GM12878 (cell line): ENCODE results near the gene HIVEP2. TPM values are rescaled to one million over a fixed set of nuclear protein-coding genes. Genes with fewer than 3 reads are reported as not detected.

ENCODE experiments used
- ATAC-seq: fragments of 200-7000 bp; cut with Tn5 transposase; 3 replicates; pipeline ENCODE4 v1.9.1; 2020; ENCODE audit warnings: mild to moderate bottlenecking, moderate library complexity
- BruUV-seq: library from RNA; stranded (reverse); fragments of 400-500 nt; replicated peaks from 2 replicates; lab custom pipeline; 2021; lab: Mats Ljungman, UMichigan
- CTCF ChIA-PET: fragments of 300-600 bp; sonication (Branson Sonifier 250); formaldehyde crosslinking; extraction: SDS; loops from one replicate; lab custom pipeline; 2021; ENCODE audit warnings: inconsistent platforms; lab: Yijun Ruan, JAX
- POLR2A ChIA-PET: fragments of 350-600 bp; formaldehyde crosslinking; extraction: SDS; loops from one replicate; lab custom pipeline; 2021; ENCODE audit warnings: inconsistent platforms; lab: Charles Lee
- RAD21 ChIA-PET: fragments of 300-600 bp; sonication (Branson Sonifier 250); formaldehyde crosslinking; loops from one replicate; lab custom pipeline; 2023; ENCODE audit warnings: antibody characterized with exemption; ENCODE audit not compliant: unreplicated experiment; lab: Charles Lee
- SMC1A ChIA-PET: fragments of 300-600 bp; sonication (Branson Sonifier 250); formaldehyde crosslinking; loops from one replicate; lab custom pipeline; 2023; ENCODE audit not compliant: unreplicated experiment, uncharacterized antibody; lab: Charles Lee
- DNase-seq: peaks from one replicate; pipeline ENCODE4 v3.0.0-alpha.2; 2011; ENCODE audit warnings: low read depth, low spot score
- FAIRE-seq: peaks from 3 replicates; lab custom pipeline; 2011; peaks lifted over from hg19 to GRCh38; lab: Jason Lieb, UNC
- H2AFZ ChIP-seq: 2 replicates; pipeline ENCODE4 v1.6.0; 2011; ENCODE audit warnings: low read depth, low read length, control low read depth; ENCODE audit not compliant: control insufficient read depth
- H3K27ac ChIP-seq: 2 replicates; pipeline ENCODE4 v1.5.1; 2011; ENCODE audit warnings: control low read depth; ENCODE audit not compliant: control insufficient read depth, insufficient read depth
- H3K27me3 ChIP-seq, 2 experiments: replicated peaks in 1 of 2; 2 replicates each; pipeline versions ENCODE4 v1.6.0 to v1.6.1; 2011; ENCODE audit warnings: low read length in 1 of 2; ENCODE audit not compliant: control insufficient read depth in 2 of 2, insufficient read depth in 2 of 2
- H3K36me3 ChIP-seq, 2 experiments: 2 replicates each; pipeline ENCODE4 v1.5.1; 2011; ENCODE audit warnings: low read length in 1 of 2; ENCODE audit not compliant: control insufficient read depth in 2 of 2, insufficient read depth in 2 of 2
- H3K4me1 ChIP-seq: 2 replicates; pipeline ENCODE4 v1.6.1; 2011; ENCODE audit warnings: mild to moderate bottlenecking, low read length, moderate library complexity, mixed read lengths; ENCODE audit not compliant: control insufficient read depth, insufficient read depth
- H3K4me2 ChIP-seq: 2 replicates; pipeline ENCODE4 v1.6.0; 2011; ENCODE audit warnings: control low read depth; ENCODE audit not compliant: control insufficient read depth, insufficient read depth
- H3K4me3 ChIP-seq: fragments of 200-600 bp; sonication (generic); 2 replicates; pipeline ENCODE4 v1.5.1; 2016
- H3K79me2 ChIP-seq: 2 replicates; pipeline ENCODE4 v1.6.0; 2011; ENCODE audit warnings: low read length; ENCODE audit not compliant: control insufficient read depth, insufficient read depth
- H3K9ac ChIP-seq: 2 replicates; pipeline ENCODE4 v1.8.0; 2011; ENCODE audit warnings: low read length, control low read depth, mixed read lengths; ENCODE audit not compliant: control insufficient read depth, insufficient read depth
- H3K9me3 ChIP-seq: replicated peaks from 3 replicates; pipeline ENCODE4 v1.5.1; 2011; ENCODE audit warnings: mild to moderate bottlenecking, low read length; ENCODE audit not compliant: control insufficient read depth, insufficient read depth
- H4K20me1 ChIP-seq: 2 replicates; pipeline ENCODE4 v1.6.0; 2011; ENCODE audit not compliant: control insufficient read depth, insufficient read depth
- BMI1 ChIP-seq: fragments of 450-650 bp; IDR thresholded peaks from 2 replicates; pipeline ENCODE4 v1.6.1; 2016; ENCODE audit warnings: mild to moderate bottlenecking, moderate library complexity, borderline replicate concordance
- ETV6 ChIP-seq, 2 experiments: fragments of 450-650 bp in 1 of 2; IDR thresholded peaks in 1 of 2; conservative IDR thresholded peaks in 1 of 2; 2 replicates each; pipeline ENCODE4 v1.6.1; 2014; ENCODE audit warnings: antibody characterized with exemption in 1 of 2, borderline replicate concordance in 1 of 2, low read depth in 1 of 2, mild to moderate bottlenecking in 1 of 2, moderate library complexity in 1 of 2
- EZH2 ChIP-seq: IDR thresholded peaks from 2 replicates; pipeline ENCODE4 v1.6.1; 2012; ENCODE audit warnings: low read depth, mild to moderate bottlenecking, control low read depth, inconsistent platforms, low read length, borderline replicate concordance; ENCODE audit not compliant: control insufficient read depth
- GATAD2B ChIP-seq: fragments of 450-650 bp; conservative IDR thresholded peaks from 2 replicates; pipeline ENCODE4 v1.6.1; 2017; ENCODE audit warnings: low read depth, mild to moderate bottlenecking, moderate library complexity
- IRF4 ChIP-seq: IDR thresholded peaks from 2 replicates; pipeline ENCODE4 v1.6.1; 2011; ENCODE audit warnings: low read depth, low read length
- MTA3 ChIP-seq: IDR thresholded peaks from 2 replicates; pipeline ENCODE4 v1.6.1; 2012; ENCODE audit warnings: low read length, inconsistent platforms, borderline replicate concordance
- MYB ChIP-seq: fragments of 150-350 bp; IDR thresholded peaks from 2 replicates; pipeline ENCODE4 v1.6.1; 2014; ENCODE audit warnings: mild to moderate bottlenecking, low read depth, low read length, borderline replicate concordance
- NBN ChIP-seq: fragments of 450-650 bp; IDR thresholded peaks from 2 replicates; pipeline ENCODE4 v1.6.1; 2016
- NR2C2 ChIP-seq: IDR thresholded peaks from 2 replicates; pipeline ENCODE4 v1.6.1; 2011; ENCODE audit warnings: borderline replicate concordance, low read depth; ENCODE audit not compliant: control insufficient read depth, insufficient read length
- RELA ChIP-seq: fragments of 450-650 bp; IDR thresholded peaks from 2 replicates; pipeline ENCODE4 v1.8.0; 2014; ENCODE audit warnings: borderline replicate concordance; ENCODE audit not compliant: partially characterized antibody
- STAT3 ChIP-seq: IDR thresholded peaks from 2 replicates; pipeline ENCODE4 v1.6.1; 2011; ENCODE audit warnings: low read depth, low read length, improper control_type of control experiment
- SUZ12 ChIP-seq: fragments of 200-600 bp; sonication (generic); IDR thresholded peaks from one replicate; pipeline ENCODE4 v1.6.1; 2018; ENCODE audit warnings: antibody characterized with exemption, mild to moderate bottlenecking; ENCODE audit not compliant: unreplicated experiment
- ZNF622 ChIP-seq: fragments of 450-650 bp; IDR thresholded peaks from 2 replicates; pipeline ENCODE4 v1.6.1; 2017; ENCODE audit warnings: mild to moderate bottlenecking, inconsistent platforms
- WGBS: methylation state at CpG from one replicate; pipeline ENCODE4 v1.1.6; 2016; ENCODE audit warnings: low lambda C conversion rate; ENCODE audit not compliant: insufficient replicate concordance, insufficient coverage; ENCODE audit errors: missing lambda C conversion rate; 5-methylcytosine and 5-hydroxymethylcytosine counted together
- in situ Hi-C: fragments of 300-500 bp; cut with MboI; formaldehyde crosslinking; loops from 9 replicates; pipeline ENCODE4 v1.14.3; 2018; ENCODE audit warnings: mixed read lengths
- intact Hi-C: fragments of 100-400 bp; cut with micrococcal nuclease; formaldehyde crosslinking; loops from one replicate; pipeline ENCODE4 v1.14.2; 2022; ENCODE audit not compliant: unreplicated experiment
- polyA plus RNA-seq, 11 experiments: library from polyadenylated mRNA; depleted of rRNA in 4 of 11; unstranded in 6 of 11; stranded (reverse) in 5 of 11; fragments of >200 nt; fragmentation: Nextera tagmentation in 4 of 11; fragmentation: Illumina TruSeq in 1 of 11; extraction: Ambion mirVana in 4 of 11; extraction: Trizol in 1 of 11; gene quantifications; 1 replicate in 1 of 11; 2 replicates in 10 of 11; pipeline versions ENCODE4 v1.2.1 to v1.2.3, GENCODE V29; 2011 to 2016; ENCODE audit warnings: inconsistent platforms in 2 of 11, missing spikeins in 2 of 11, low read depth in 1 of 11
- total RNA-seq, 4 experiments: library from RNA; depleted of rRNA in 3 of 4; stranded (reverse); fragments of >200 nt in 3 of 4; fragmentation: Illumina TruSeq in 1 of 4; extraction: Trizol in 1 of 4; gene quantifications; 2 replicates each; pipeline versions ENCODE4 v1.2.1 to v1.2.3, GENCODE V29; 2013 to 2021
- TF ChIP-seq, protein P1 (sequence below): fragments of 450-650 bp; conservative IDR thresholded peaks from 2 replicates; pipeline ENCODE4 v1.6.1; 2017; ENCODE audit warnings: mild to moderate bottlenecking, moderate library complexity
- TF ChIP-seq, protein P2 (sequence below): IDR thresholded peaks from 2 replicates; pipeline ENCODE4 v1.6.1; 2012; ENCODE audit warnings: low read length, inconsistent platforms

Gene HIVEP2
- total and polyA plus RNA-seq, 10 of the 15 experiments (the other 5 are each of a cell fraction or from before 2014, with no cell fraction given) = 1.2 to 15.7 (median 10.2) TPM

DNA sequence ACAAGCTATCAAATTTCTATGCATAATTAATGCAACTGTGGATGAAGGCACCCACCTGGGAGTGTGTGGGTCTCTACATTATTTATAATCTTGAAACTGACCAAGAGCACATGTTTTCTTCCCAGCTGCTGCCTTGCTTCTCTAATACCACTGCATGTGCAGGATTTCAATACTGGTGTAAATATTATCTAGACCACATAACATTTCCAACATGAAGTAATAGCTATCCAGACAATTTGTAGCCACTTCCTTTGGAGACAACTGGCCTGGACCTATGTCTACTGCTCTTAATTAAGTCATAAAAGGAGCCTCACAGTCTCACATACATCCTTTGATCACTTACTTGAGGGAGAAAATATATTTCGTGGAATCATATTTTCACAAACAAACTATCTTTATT, 180.7 kb downstream of the HIVEP2 start:
- FAIRE-seq = no peak

More for the DNA sequence above, 180.7 kb downstream of the HIVEP2 start:
- intact Hi-C loops = no loop called here
- DNase-seq (no peak), ATAC-seq (no peak)
- Histone ChIP-seq H3K79me2 (no peaks in the 10 kb centered on the region), H3K27ac (no peak overlapping the region), H3K4me1 (no peaks in the 10 kb centered on the region), H3K9ac (no peak overlapping the region), H3K4me3 (no peak overlapping the region), H3K4me2 (no peak overlapping the region), H2AFZ (no peak overlapping the region), H3K27me3 (no peaks in the 10 kb centered on the region), H4K20me1 (no peaks in the 10 kb centered on the region), H3K9me3 (no peaks in the 10 kb centered on the region), H3K36me3 (peaks cover 4 to 18% of the 10 kb centered on the region in 2 experiments; a peak in 3 of 4 replicates)
- ChIA-PET RAD21 (no interaction called here), CTCF (interaction anchor here (0.8 to 3.1 kb wide), 3 partner anchors 11 to 62 kb away, joined by 3 to 12 read pairs (median 3); no protein-coding TSS in a partner anchor), SMC1A (interaction anchor here (1.0 to 2.7 kb wide), 5 partner anchors 11 to 25 kb away, joined by 3 to 9 read pairs (median 3); no protein-coding TSS in a partner anchor), POLR2A (interaction anchor here (0.6 kb wide), 1 partner anchor 15 kb away, joined by 3 read pairs; no protein-coding TSS in a partner anchor)
- TF ChIP-seq GATAD2B = no peak
- TF ChIP-seq NBN = no peak
- no peak for TF ChIP-seq EZH2
- no peak for TF ChIP-seq MYB
- TF ChIP-seq, protein P1, sequence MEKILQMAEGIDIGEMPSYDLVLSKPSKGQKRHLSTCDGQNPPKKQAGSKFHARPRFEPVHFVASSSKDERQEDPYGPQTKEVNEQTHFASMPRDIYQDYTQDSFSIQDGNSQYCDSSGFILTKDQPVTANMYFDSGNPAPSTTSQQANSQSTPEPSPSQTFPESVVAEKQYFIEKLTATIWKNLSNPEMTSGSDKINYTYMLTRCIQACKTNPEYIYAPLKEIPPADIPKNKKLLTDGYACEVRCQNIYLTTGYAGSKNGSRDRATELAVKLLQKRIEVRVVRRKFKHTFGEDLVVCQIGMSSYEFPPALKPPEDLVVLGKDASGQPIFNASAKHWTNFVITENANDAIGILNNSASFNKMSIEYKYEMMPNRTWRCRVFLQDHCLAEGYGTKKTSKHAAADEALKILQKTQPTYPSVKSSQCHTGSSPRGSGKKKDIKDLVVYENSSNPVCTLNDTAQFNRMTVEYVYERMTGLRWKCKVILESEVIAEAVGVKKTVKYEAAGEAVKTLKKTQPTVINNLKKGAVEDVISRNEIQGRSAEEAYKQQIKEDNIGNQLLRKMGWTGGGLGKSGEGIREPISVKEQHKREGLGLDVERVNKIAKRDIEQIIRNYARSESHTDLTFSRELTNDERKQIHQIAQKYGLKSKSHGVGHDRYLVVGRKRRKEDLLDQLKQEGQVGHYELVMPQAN = no peak
- TF ChIP-seq BMI1 = no peak
- TF ChIP-seq, protein P2, sequence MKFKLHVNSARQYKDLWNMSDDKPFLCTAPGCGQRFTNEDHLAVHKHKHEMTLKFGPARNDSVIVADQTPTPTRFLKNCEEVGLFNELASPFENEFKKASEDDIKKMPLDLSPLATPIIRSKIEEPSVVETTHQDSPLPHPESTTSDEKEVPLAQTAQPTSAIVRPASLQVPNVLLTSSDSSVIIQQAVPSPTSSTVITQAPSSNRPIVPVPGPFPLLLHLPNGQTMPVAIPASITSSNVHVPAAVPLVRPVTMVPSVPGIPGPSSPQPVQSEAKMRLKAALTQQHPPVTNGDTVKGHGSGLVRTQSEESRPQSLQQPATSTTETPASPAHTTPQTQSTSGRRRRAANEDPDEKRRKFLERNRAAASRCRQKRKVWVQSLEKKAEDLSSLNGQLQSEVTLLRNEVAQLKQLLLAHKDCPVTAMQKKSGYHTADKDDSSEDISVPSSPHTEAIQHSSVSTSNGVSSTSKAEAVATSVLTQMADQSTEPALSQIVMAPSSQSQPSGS = no peak
- no peak for TF ChIP-seq MTA3
- TF ChIP-seq ZNF622 = no peak
- no peak for TF ChIP-seq RELA
- no peak for TF ChIP-seq STAT3
- no peak for TF ChIP-seq IRF4
- no peak for TF ChIP-seq NR2C2
- TF ChIP-seq ETV6 (conservative IDR thresholded peaks at IDR 0.05 in 1 of 2, IDR thresholded peaks at IDR 0.05 in 1 of 2; ENCODE audit: borderline replicate concordance in 1 of 2, low read depth in 1 of 2) = no peak
- TF ChIP-seq SUZ12 = no peak
- in situ Hi-C loops = no loop called here
- WGBS = 100% methylated on average over 1 of the region's 1 CpG
- BruUV-seq = no TSS peak
